NOMO-1 (cell line): ENCODE data around the gene FCGR3B.
"Not testable (repeated sequence)": the region's sequence is repeated elsewhere in the genome, so short reads cannot be mapped to it uniquely, and the experiment has no call there.

ENCODE experiments used
- DNase-seq, 2 experiments: peaks; one replicate each; lab custom pipeline; 2025; ENCODE audit not compliant: unreplicated experiment in 2 of 2; lab: John Stamatoyannopoulos, UW

FCGR3B gene

DNA sequence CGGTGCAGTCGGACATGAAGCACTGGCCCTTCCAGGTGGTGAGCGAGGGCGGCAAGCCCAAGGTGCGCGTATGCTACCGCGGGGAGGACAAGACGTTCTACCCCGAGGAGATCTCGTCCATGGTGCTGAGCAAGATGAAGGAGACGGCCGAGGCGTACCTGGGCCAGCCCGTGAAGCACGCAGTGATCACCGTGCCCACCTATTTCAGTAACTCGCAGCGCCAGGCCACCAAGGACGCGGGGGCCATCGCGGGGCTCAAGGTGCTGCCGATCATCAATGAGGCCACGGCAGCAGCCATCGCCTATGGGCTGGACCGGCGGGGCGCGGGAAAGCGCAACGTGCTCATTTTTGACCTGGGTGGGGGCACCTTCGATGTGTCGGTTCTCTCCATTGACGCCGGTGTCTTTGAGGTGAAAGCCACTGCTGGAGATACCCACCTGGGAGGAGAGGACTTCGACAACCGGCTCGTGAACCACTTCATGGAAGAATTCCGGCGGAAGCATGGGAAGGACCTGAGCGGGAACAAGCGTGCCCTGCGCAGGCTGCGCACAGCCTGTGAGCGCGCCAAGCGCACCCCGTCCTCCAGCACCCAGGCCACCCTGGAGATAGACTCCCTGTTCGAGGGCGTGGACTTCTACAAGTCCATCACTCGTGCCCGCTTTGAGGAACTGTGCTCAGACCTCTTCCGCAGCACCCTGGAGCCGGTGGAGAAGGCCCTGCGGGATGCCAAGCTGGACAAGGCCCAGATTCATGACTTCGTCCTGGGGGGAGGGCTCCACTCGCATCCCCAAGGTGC lies 24.2 kb downstream of the FCGR3B start:
- DNase-seq: not testable (repeated sequence)

DNA sequence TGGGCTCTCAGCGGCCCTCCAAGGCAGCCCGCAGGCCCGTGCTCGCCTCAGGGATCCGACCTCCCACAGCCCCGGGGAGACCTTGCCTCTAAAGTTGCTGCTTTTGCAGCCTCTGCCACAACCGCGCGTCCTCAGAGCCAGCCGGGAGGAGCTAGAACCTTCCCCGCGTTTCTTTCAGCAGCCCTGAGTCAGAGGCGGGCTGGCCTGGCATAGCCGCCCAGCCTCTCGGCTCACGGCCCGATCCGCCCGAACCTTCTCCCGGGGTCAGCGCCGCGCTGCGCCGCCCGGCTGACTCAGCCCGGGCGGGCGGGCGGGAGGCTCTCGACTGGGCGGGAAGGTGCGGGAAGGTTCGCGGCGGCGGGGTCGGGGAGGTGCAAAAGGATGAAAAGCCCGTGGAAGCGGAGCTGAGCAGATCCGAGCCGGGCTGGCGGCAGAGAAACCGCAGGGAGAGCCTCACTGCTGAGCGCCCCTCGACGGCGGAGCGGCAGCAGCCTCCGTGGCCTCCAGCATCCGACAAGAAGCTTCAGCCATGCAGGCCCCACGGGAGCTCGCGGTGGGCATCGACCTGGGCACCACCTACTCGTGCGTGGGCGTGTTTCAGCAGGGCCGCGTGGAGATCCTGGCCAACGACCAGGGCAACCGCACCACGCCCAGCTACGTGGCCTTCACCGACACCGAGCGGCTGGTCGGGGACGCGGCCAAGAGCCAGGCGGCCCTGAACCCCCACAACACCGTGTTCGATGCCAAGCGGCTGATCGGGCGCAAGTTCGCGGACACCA lies 25.0 kb downstream of the FCGR3B start:
- not testable (repeated sequence) for DNase-seq

DNA sequence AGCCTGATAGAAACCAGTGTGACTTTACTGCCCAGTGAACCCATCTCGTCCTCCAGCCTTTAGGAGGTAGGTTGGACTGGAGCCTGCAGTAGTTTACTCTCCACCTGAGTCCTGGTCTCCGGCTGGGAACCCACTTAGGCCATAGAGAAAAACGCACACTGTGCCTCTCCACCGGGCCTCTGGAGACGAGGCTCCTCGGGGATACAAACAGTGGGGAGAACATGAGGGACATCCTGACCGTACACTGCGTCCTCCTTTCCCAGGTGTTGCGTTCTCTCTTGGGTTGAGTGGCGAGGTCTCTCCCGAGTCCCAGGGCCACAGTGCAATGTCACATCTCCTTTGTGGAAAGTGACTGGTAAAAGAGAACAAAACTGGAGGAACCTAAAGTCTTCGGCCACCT lies 26.0 kb downstream of the FCGR3B start:
- DNase-seq: not testable (repeated sequence)

DNA sequence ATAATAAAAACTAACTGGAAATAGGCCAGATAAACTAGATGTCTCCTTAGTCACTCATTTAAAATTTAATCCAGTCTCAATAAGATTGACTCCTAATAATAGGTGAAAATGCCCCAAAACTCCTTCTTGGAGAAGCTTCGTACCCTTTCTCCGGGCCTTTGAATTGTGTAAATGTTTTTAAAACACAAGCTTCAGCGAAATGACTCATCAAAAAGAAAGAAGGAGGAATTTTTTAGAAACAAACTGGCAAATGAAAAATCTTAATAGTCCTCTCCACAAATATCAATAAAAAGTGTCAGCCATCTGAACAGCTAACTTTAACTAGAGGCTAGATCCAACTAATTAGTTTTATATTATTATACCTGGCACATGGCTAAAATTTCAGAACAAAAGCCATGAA lies 33.9 kb downstream of the FCGR3B start:
- not testable (repeated sequence) for DNase-seq

DNA sequence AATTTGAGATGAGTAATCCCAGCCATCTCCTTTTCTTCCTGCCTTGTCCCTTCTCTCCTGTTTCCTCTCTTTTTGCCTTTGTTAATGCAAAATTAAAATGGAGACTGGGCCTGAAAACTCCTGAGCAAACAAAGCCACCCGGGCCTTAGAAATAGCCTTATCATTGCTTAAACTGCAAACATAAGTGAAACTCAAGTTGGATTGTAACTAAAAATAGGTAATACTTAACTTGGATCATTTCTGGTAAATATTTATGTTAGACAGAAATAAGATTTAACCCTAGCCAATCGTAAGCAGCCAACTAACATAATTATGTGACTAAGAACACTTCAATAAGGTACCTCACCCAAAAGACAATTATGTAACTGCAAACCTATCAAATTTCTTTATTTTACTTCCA lies 35.4 kb downstream of the FCGR3B start:
- DNase-seq: not testable (repeated sequence)

DNA sequence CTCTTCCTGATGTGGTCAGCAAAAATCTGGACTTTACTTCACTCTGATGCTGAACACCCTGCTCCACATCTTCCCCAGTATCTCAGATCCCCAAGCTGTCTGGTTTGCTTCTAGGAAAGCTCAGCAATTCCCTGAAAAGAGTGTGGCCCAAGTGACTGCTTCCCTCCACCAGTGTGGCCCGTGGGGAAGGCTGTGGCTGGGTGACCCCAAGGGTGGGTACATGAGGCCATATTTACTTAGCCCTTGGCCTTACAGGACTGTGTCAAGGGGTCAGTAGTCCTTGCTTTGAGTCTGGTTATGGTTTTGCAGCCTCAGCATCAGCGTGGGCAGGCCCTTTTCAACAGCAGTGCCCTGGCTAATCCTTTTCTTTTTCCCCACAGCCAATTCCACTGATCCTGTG lies 35.8 kb downstream of the FCGR3B start:
- not testable (repeated sequence) for DNase-seq

DNA sequence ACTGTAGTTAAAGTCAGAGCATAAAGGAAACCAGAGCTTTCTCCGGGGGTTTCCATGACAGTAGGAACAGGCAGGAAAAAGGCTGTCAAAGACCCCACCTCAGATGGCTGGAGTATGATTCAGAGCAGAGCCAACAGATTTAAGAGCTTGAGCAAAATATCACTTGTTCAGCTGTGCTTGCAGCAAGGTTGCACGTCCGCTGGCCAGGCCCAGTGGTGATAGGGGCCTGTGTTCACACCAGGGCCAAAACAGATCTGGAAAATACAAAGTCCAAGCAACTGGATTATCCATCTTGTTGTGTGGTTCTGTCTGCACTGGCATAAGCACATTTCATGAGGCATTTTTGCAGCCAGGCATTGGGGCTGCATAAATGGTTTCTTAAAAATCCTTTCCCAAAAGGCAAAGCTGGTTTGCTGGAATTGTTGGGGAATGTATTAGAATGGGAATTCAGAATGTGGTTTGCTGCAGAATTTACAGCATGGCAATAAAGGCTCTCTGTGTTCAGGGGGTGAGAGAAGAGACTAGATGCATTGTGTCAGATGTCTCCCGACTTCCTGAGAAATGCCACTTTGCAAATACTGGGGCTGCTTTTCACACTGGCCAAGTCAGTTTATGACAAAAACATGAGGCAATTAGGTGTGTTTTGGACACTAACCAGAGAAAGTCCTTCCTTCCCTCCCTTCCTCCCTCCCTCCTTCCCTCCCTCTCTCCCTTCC lies 36.5 kb downstream of the FCGR3B start:
- not testable (repeated sequence) for DNase-seq

DNA sequence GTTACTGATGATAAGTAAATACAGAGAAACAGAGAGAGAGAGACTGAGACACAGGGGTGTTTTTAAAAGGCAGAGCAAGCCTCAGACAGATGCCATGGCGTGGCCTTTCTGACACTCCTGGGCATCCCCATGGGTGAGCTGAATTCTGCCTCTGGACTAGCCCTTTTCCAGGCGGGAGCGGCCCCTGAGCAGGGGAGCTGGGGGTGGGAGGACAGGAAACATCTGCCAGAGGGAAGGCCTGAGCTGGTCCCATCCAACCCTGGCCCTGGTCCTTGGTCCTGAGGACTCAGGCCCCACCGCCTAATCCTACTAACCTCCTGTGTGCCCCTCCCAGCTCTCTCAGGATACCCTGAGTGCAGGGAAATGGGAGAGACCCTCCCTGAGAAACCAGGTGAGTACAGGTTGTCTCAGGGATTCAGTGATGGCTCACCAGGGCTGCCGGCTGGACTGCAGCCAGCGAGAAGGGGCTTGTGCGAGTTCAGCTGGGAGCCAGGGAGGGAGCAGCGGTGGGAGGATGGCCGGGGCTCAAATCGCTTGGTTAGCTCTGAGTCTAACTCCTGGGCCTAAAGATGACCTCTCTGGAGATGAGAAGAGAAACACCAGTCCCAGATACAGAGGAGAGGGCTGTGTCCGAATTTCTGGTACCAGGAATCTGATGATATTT lies 37.8 kb downstream of the FCGR3B start:
- DNase-seq: not testable (repeated sequence)

DNA sequence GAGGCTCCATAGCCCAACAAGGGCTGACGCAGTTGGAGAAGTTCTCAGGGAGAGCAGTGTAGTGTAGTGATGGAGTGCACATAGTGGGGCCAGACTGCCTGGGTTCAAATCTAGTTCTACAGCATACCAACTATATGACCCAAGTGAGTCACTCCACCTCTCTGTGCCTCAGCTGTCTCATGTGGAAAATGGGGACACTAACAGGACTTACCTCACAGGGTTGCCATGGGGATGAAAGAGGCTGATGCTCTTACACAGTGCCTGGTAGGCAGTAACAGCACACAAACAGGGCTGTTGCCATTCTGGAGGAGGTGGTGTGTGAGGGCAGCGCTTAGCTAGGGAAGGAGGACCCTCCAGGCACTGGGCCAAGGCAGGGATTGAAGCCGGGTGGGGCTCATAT lies 38.4 kb downstream of the FCGR3B start:
- not testable (repeated sequence) for DNase-seq

DNA sequence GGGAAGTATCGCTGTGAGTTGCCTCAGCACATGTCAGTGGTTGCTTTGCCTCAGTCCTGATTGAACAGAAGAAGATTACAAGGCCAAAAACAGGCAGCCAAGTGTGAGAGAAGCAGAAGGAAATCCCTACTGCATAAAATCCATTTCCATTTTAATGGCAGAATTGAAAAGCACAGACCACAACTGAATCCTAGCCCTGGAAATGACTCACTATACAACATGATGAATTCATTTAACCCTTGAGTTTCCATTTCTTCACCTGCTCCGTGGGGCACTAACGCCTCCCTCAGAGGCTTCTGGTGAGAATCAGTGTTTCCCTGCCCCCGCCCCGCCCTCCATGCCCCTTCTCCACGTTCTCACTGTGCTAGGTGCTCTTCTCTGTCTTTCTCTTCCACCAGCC lies 41.1 kb downstream of the FCGR3B start:
- DNase-seq: not testable (repeated sequence)

DNA sequence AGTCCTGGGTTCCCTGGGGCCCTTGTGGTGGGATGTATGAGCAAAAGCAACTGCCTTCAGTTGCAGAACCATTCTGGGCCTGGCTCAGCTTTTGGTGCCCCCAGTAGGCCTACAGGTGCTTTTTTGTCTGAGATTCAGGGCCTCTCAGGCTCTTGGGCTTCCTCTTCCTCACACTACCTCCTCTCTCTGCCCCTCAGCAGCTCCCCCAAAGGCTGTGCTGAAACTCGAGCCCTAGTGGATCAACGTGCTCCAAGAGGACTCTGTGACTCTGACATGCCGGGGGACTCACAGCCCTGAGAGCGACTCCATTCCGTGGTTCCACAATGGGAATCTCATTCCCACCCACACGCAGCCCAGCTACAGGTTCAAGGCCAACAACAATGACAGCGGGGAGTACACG lies 41.6 kb downstream of the FCGR3B start:
- DNase-seq: not testable (repeated sequence)

DNA sequence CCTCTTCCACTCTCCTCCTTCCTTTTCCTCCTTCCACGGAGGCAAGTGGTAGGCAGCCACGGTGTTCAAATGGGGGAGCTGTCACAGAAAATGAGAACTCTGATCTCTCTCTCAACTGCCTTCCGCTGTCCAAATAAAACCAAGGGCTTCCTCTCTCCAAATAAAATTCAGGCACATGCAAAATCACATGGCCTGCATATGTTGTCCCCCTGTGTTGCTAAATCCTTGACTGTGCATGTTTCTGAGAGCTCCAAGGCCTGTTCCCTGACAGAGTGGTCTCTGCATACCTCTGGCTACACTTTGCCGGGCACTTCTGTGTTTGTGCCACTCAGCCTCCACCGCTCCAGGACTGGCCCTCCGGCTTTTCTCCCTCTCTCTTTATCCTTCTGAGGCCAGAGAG lies 42.4 kb downstream of the FCGR3B start:
- not testable (repeated sequence) for DNase-seq

DNA sequence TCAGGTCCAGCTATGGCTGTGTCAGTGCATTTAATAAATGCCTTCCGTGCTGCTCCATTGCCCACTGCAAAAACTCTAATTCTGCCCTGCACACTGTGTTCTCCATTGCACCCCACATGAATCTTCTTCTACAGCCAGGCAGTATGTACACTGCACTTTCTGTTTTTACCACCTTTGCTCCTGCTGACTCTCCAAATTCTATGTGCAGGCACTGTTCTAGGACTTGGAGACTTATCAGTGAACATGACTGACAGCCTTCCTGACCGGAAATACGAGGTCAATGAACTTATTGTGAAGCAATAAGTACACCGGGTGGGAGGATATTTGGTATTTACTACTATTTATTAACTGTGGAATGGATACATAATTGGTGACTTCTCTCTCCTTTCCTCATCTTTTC lies 48.1 kb downstream of the FCGR3B start:
- DNase-seq: not testable (repeated sequence)

DNA sequence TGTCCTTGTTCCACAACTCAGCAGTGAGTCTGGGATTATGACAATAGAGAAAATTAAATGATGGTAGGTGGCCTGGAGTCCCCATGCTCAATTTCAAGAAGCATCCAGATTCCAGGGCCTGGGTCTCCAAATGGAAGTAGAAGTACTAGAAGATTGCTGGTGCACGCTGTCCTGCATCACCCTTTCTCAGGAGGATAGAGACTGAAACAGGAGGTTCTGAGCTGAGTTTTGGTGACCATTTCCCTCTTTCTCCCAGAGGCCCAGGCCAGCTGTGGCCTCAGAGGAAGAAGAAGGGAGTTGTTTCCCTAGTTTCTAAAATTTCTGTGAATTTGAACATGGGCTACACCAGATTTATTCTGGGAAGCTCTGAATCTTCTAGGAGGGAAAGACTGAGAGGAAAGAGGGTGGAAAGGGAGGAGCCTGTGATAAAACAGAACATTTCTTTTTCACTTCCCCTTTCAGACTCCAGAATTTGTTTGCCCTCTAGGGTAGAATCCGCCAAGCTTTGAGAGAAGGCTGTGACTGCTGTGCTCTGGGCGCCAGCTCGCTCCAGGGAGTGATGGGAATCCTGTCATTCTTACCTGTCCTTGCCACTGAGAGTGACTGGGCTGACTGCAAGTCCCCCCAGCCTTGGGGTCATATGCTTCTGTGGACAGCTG lies 50.0 kb downstream of the FCGR3B start:
- not testable (repeated sequence) for DNase-seq

DNA sequence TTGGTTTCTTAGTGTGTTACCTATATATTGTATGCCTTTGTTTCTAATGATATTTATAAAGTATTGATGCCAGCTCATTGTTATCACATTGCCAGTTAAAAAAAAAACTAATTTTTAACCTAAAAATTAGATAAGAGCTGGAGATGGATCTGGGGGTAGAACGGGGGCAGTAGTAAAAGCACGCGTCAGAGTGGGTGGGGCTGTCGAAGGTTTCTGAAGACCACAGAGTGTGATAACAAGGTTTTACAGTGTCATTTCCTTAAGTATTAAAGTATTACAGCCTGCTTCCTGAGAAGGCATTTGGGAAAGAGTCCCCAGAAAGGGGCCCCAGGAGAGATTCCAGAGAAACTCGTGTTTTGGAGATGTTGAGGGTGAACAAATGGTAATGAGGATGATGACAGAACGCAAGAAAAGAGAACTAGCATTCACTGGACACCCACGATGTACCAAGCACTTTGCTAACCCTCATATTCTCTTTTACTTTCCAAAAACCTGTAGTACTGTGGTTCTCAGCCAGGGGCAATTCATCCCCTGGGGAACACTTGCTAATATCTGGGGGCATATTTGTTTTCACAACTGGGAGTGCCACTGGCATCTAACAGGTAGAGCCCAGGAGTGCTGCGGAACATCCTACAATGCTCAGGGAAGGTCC lies 51.0 kb downstream of the FCGR3B start:
- DNase-seq: not testable (repeated sequence)

DNA sequence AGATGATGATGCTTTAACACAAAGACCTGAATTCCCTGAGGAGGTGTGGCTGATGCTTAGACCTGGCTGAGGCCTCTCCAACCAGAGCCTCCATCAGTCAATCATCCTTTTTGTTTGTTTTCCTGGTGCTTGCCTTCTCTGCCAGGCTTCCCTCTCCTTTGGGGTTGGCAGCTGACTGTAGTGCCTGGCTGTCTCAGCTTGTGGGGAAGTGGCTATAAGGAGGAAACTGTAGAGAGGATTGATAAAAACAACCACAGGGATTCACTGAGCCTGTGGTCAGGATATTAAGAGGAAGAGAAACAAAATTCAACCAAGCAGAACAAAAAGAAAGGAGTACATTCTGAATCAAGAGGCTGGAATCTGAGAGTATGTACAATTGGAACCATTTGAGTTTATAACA lies 54.3 kb downstream of the FCGR3B start:
- not testable (repeated sequence) for DNase-seq
